ENCODE measurements around the gene DLG2.

- TF ChIP-seq CTCF (IDR thresholded peaks at IDR 0.05; ENCODE audit: insufficient read depth, low read length) (no peak), GABPA (IDR thresholded peaks at IDR 0.05; ENCODE audit: low read depth) (no peak), POLR2AphosphoS5 (IDR thresholded peaks at IDR 0.05; ENCODE audit: low read depth) (no peak), REST (IDR thresholded peaks at IDR 0.05; ENCODE audit: insufficient replicate concordance, low read depth) (no peak), SPI1 (IDR thresholded peaks at IDR 0.05; ENCODE audit: borderline replicate concordance, low read depth) (no peak)
Measured at GRCh38 chr11:85348945-85349344, 278.2 kb downstream of the DLG2 start.
